Measurements from ENCODE around the gene PARVA. TPM values are rescaled to one million over a fixed set of nuclear protein-coding genes. Genes with fewer than 3 reads are reported as not detected.

The PARVA gene
- total RNA-seq, 1 experiment from 2014 or later = 29.1 TPM

GRCh38 chr11:12390687-12391110, 13.3 kb downstream of the PARVA start:
- TF ChIP-seq REST (IDR thresholded peaks at IDR 0.05; ENCODE audit: insufficient read depth in 1 of 2, low read depth in 2 of 2, low read length in 1 of 2) = no peak
- TF ChIP-seq CTCF (IDR thresholded peaks at IDR 0.05) = no peak
- no peak for TF ChIP-seq POLR2AphosphoS5 (IDR thresholded peaks at IDR 0.05; ENCODE audit: low read depth, low read length)
- no peak for TF ChIP-seq SIN3A (IDR thresholded peaks at IDR 0.05; ENCODE audit: borderline replicate concordance, insufficient read depth, low read depth, low read length)
- TF ChIP-seq TCF7L2 (IDR thresholded peaks at IDR 0.05; ENCODE audit: low read depth, low read length) = no peak
- in situ Hi-C loops (cut with HindIII; ENCODE audit: low pct_unique_long_range_greater_than_20kb, low sequenced_read_pairs) = no loop called here
- Histone ChIP-seq H3K27me3 (ENCODE audit: control insufficient read depth, insufficient read depth, low read length) (no peaks in the 10 kb centered on the region), H3K36me3 (ENCODE audit: control insufficient read depth, insufficient read depth, low read length) (no peaks in the 10 kb centered on the region), H3K27ac (ENCODE audit: low read length) (no peak overlapping the region), H3K9me3 (ENCODE audit: control insufficient read depth, insufficient read depth, low read depth, low read length) (peaks cover 6% of the 10 kb centered on the region; the same call in 1 of the 2 replicates), H3K4me3 (ENCODE audit: low read depth in 2 of 2, low read length in 2 of 2) (no peak overlapping the region), H3K4me1 (ENCODE audit: control insufficient read depth, insufficient read depth, low read length) (no peaks in the 10 kb centered on the region)
- POLR2A ChIA-PET = no interaction called here
- intact Hi-C loops (cut with micrococcal nuclease; ENCODE audit: unreplicated experiment) = no loop called here
- no peak for DNase-seq (ENCODE audit: low read depth, low spot score)
- 0 out of 2 replicates have a peak, but pooled peaks have one; percentile 43 for ATAC-seq
- CTCF ChIA-PET = interaction anchor here (0.5 kb wide), 1 partner anchor 109 kb away, joined by 3 read pairs; no protein-coding TSS in a partner anchor
- no TSS peak for BruUV-seq (replicated peaks)

- Histone ChIP-seq H3K4me1 (ENCODE audit: control insufficient read depth, insufficient read depth, low read length) (no peaks in the 10 kb centered on the region), H3K36me3 (ENCODE audit: control insufficient read depth, insufficient read depth, low read length) (no peaks in the 10 kb centered on the region), H3K4me3 (ENCODE audit: low read depth in 2 of 2, low read length in 2 of 2) (no peak overlapping the region), H3K9me3 (ENCODE audit: control insufficient read depth, insufficient read depth, low read depth, low read length) (peaks cover 13% of the 10 kb centered on the region), H3K27ac (ENCODE audit: low read length) (no peak overlapping the region), H3K27me3 (ENCODE audit: control insufficient read depth, insufficient read depth, low read length) (no peaks in the 10 kb centered on the region)
- ChIA-PET CTCF (no interaction called here), POLR2A (no interaction called here)
- no peak for ATAC-seq
- BruUV-seq (replicated peaks) = no TSS peak
- DNase-seq (ENCODE audit: low read depth, low spot score) = no peak
- TF ChIP-seq POLR2AphosphoS5 (IDR thresholded peaks at IDR 0.05; ENCODE audit: low read depth, low read length) = no peak
- TF ChIP-seq REST (IDR thresholded peaks at IDR 0.05; ENCODE audit: insufficient read depth in 1 of 2, low read depth in 2 of 2, low read length in 1 of 2) = no peak
- TF ChIP-seq CTCF (IDR thresholded peaks at IDR 0.05) = no peak
- no peak for TF ChIP-seq TCF7L2 (IDR thresholded peaks at IDR 0.05; ENCODE audit: low read depth, low read length)
- no peak for TF ChIP-seq SIN3A (IDR thresholded peaks at IDR 0.05; ENCODE audit: borderline replicate concordance, insufficient read depth, low read depth, low read length)
- in situ Hi-C loops (cut with HindIII; ENCODE audit: low pct_unique_long_range_greater_than_20kb, low sequenced_read_pairs) = no loop called here
- intact Hi-C loops (cut with micrococcal nuclease; ENCODE audit: unreplicated experiment) = no loop called here
Observed at GRCh38 chr11:12392672-12393071, 15.3 kb downstream of the PARVA start.

Data from Panc1 (cell line).